SJCRH30 (cell line): ENCODE measurements around the gene KCTD5. TPM values are rescaled to one million over a fixed set of nuclear protein-coding genes. Genes with fewer than 3 reads are reported as not detected.

Experiments used
- DNase-seq, 2 experiments: peaks; one replicate each; pipeline ENCODE4 v3.0.0-alpha.2; 2015 to 2020
- H3K27ac ChIP-seq: fragments of 250-450 bp; sonication (Bioruptor Pico); 2 replicates; pipeline ENCODE4 v1.5.1; 2020; ENCODE audit warnings: mild to moderate bottlenecking, moderate library complexity
- H3K27me3 ChIP-seq: fragments of 250-450 bp; sonication (Bioruptor Pico); 2 replicates; pipeline ENCODE4 v1.5.1; 2020; ENCODE audit warnings: mild to moderate bottlenecking, moderate library complexity
- H3K36me3 ChIP-seq: fragments of 250-450 bp; sonication (Bioruptor Pico); 2 replicates; pipeline ENCODE4 v1.5.1; 2020; ENCODE audit warnings: mild to moderate bottlenecking, moderate library complexity
- H3K4me1 ChIP-seq: fragments of 250-450 bp; sonication (Bioruptor Pico); 2 replicates; pipeline ENCODE4 v1.5.1; 2020; ENCODE audit warnings: mild to moderate bottlenecking, moderate library complexity
- H3K4me3 ChIP-seq: fragments of 250-450 bp; sonication (Bioruptor Pico); 2 replicates; pipeline ENCODE4 v1.5.1; 2020; ENCODE audit warnings: mild to moderate bottlenecking, moderate library complexity
- H3K9me3 ChIP-seq: fragments of 250-450 bp; sonication (Bioruptor Pico); replicated peaks from 2 replicates; pipeline ENCODE4 v1.5.1; 2020; ENCODE audit warnings: mild to moderate bottlenecking, moderate library complexity
- total RNA-seq: library from RNA; depleted of rRNA; stranded (reverse); fragments of >200 nt; shearing (Covaris generic); gene quantifications from 2 replicates; pipeline ENCODE4 v1.2.3, GENCODE V29; 2014

The KCTD5 gene
- total RNA-seq, 1 experiment from 2014 or later, result 42.9 TPM

DNA sequence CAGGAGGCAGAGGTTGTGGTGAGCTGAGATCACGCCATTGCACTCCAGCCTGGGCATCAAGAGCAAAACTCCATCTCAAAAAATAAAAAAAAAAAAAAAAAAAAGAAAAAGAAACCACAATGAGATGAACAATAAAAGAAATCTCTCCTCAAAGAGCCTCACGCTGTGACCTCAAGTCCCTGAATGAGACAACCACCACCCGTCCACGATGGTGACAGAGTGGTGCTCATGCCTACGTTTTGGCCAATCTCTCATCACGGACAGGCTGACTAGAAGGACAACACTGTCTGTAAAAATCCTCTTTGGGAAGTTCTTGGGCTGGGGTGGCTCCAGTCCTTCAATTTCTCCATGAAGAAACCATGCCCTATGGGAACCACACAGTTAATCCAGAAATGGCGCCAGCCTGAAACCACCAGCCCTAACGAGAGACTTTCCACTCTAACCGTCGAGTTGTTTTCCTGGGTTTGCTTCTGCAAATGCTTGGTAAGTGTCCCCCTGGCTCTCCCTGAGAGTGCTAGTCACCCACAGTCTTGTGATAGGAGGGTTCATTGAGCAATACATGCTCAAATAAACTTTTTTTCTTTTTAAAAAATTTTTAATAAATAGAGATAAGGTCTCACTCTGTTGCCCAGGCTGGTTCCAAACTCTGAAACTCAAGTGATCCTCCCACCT, 52.7 kb downstream of the KCTD5 start:
- Histone ChIP-seq H3K4me3 (no peak overlapping the region), H3K9me3 (no peaks in the 10 kb centered on the region), H3K36me3 (no peaks in the 10 kb centered on the region), H3K27me3 (0 out of 2 replicates have a peak, but pooled peaks cover 5% of the 10 kb centered on the region), H3K4me1 (no peaks in the 10 kb centered on the region), H3K27ac (no peak overlapping the region)
- no peak for DNase-seq

DNA sequence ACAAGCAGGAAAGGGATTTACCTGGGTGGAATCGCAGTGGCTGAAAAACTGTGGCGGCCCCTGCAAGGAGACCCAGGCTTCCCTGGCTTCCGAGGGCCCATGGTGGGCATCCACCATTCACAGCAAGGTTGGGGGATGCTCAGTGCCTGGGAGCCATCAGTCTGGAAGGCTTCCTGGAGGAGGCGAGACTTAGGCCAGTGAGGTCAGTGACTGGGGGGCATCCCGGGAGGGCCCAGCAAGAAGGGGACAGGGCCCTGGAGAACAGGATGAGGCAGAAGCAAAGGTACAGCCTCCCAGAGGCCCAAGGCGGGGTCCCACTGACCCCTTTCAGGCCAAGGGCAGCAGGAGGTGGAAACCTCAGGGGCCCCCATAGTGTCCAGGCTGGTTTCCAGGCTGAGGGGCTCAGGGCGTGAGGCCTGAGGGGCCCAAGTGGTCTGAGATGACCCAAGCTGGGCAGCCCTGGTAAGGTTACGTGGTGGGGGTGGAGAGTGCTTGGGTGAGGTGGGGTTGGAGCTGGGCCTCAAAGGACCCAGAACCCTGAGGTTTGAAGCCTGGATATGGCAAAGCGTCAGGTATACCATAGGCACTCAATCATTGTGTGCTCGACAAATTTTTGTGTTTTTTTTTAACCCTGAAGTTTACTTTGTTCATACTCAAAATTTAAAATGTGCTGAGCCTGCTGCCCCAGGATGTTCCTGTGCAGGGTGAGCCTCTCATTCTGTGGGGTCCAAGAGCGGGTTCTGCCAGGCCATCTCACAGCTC, 54.3 kb downstream of the KCTD5 start:
- H3K27me3 ChIP-seq, result 0 out of 2 replicates have a peak, but pooled peaks cover 13% of the 10 kb centered on the region
- H3K4me1 ChIP-seq, result no peaks in the 10 kb centered on the region
- no peaks in the 10 kb centered on the region for H3K9me3 ChIP-seq
- no peak overlapping the region for H3K27ac ChIP-seq
- no peak for DNase-seq
- H3K36me3 ChIP-seq, result no peaks in the 10 kb centered on the region
- no peak overlapping the region for H3K4me3 ChIP-seq

DNA sequence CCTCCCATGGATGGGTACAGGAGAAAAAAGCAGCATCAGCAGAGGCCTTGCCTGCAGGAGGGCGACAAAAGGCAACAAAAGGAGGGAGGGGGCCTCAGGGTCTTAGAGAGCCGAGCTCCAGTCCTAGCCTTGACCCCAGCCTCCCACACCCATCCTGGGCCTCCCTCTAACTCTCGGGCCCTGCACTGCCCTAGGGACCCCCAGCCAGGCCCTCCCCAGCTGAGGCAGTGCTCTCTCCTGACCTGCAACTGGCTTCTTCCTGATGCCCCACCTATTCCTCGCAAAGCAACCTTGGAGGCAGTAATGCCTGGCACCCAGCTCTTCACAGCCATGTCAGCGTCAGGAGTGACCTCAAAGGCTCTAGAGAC, 54.9 kb downstream of the KCTD5 start:
- no peak for DNase-seq
- H3K27me3 ChIP-seq, result 0 out of 2 replicates have a peak, but pooled peaks cover 13% of the 10 kb centered on the region
- H3K9me3 ChIP-seq, result no peaks in the 10 kb centered on the region
- H3K27ac ChIP-seq, result no peak overlapping the region
- no peaks in the 10 kb centered on the region for H3K36me3 ChIP-seq
- no peaks in the 10 kb centered on the region for H3K4me1 ChIP-seq
- no peak overlapping the region for H3K4me3 ChIP-seq

DNA sequence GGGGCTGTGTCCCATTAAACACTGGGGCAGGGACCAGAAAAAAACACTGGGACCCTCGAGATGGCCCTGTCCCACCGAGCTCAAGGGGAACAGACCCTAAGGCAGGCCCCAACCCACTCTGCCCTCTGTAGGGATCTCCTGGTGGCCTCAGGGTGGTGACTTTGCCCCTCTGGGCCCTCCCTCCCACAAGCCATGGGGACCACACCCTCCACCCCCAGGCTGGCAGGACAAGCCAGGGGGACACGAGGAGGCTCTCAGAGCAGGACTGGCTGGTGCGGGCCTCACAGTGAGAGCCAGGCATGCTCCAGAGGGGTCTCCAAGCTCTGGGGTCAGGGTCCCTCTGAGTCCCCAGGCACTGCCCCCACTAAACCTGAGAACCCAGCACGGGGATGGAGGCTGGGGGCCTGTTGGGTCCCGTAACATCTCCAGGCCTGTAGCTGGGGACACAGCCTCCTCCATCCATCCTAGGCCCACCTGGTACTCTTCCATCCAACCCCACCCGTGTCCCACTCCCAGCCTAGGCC, 55.6 kb downstream of the KCTD5 start:
- Histone ChIP-seq H3K27ac (no peak overlapping the region), H3K4me3 (no peak overlapping the region), H3K9me3 (no peaks in the 10 kb centered on the region), H3K4me1 (no peaks in the 10 kb centered on the region), H3K36me3 (no peaks in the 10 kb centered on the region), H3K27me3 (0 out of 2 replicates have a peak, but pooled peaks cover 13% of the 10 kb centered on the region)
- no peak for DNase-seq

DNA sequence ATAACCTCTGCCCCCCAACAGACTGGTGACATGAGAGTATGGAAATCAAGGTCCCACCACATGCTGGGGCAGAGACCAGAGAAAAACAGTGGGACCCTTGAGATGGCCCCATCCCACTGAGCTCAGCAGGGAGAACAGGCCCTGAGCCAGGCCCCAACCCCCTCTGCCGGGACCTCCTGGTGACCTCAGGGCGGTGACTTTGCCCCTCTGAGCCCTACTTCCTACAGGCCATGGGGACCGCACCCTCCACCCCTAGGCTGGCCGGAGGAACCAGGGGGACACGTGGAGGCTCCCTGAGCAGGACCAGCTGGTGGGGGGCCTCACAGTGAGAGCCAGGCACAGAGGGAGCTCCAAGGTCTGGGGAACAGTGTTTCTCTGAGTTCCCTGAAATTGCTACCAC, 56.3 kb downstream of the KCTD5 start:
- Histone ChIP-seq H3K27ac (no peak overlapping the region), H3K27me3 (0 out of 2 replicates have a peak, but pooled peaks cover 13% of the 10 kb centered on the region), H3K36me3 (no peaks in the 10 kb centered on the region), H3K9me3 (no peaks in the 10 kb centered on the region), H3K4me3 (no peak overlapping the region), H3K4me1 (no peaks in the 10 kb centered on the region)
- no peak for DNase-seq

DNA sequence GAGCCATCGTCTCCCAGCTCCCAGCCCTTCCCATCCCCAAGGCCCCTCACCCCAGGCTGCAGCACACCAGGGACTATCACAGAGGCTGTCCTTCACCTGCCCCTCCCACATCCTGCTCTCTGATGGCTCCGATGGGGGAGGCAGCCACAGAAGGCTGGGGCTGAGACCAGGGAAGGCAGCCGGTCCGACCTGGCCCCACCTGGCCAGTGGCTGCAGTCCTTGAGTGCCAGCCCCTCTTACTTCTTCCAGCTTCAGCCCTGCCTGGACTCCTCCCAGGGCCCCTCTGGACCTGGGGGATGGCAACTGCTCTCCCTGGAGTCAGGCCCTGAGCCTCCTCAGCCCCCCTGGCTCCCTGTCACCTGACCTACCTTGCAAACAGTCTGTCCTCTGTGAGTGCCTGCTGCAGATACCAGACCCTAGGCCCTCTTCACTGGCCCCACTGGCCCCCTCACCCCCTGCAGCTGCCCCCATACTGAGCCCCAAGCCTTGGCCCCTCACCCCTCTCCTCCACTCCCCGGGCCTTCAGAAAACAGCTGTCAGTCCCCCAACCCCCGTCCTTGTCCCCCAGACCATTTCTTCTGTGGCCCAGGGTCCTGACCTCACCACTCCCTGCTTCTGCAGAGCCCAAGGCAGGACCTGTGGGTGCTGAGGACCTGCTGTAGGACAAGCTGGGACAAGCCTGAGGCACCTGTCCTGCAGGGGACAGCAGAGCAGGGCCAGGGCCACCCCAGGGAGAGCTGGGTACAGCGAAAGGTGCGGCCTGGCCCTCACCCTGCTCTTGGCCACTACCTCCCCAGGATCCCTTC, 57.5 kb downstream of the KCTD5 start:
- no peak overlapping the region for H3K27ac ChIP-seq
- H3K9me3 ChIP-seq, result no peaks in the 10 kb centered on the region
- H3K4me3 ChIP-seq, result no peak overlapping the region
- H3K4me1 ChIP-seq, result no peaks in the 10 kb centered on the region
- H3K36me3 ChIP-seq, result no peaks in the 10 kb centered on the region
- no peak for DNase-seq
- H3K27me3 ChIP-seq, result 0 out of 2 replicates have a peak, but pooled peaks cover 13% of the 10 kb centered on the region

DNA sequence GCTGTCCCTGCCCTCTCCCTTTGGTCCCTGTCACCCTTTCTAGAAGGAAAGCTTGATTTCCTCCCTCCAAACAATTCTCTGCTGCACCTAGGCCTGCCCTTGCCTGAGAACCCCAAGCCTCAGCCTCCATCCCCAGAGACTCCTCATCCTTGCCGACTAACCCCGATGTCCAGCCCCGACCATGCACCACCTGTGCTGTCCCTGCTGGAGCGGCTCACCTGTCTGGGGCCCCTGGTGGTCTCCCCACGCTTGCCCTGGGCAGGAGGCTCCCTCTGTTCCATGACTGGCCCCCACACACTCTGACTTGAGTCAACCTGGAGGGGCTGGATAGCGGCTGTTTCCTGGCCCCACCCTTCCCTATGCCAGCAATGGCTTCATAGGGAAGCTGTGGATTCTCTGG, 58.2 kb downstream of the KCTD5 start:
- H3K9me3 ChIP-seq, result no peaks in the 10 kb centered on the region
- no peak for DNase-seq
- no peaks in the 10 kb centered on the region for H3K4me1 ChIP-seq

DNA sequence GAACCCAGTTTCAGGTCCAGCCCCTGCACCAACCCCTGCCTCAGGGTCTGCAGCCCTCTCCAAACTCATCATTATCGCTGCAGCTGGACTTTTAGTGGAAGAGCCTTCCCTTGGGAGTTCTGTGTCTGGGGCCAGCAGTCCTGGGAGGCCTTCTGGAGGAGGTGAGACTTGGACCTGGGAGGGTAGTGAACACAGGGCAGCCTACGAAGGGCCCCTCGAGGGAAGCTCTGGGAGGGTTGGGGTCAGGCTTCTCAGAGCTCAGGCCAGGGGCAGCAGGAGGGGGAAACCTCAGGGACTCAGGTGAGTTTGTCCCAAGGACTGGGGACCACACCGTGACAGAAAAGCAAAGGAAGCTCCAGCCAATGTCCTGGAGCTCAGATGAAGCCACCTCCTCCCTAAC, 58.8 kb downstream of the KCTD5 start:
- H3K27ac ChIP-seq, result no peak overlapping the region
- no peaks in the 10 kb centered on the region for H3K36me3 ChIP-seq
- no peak overlapping the region for H3K4me3 ChIP-seq
- no peaks in the 10 kb centered on the region for H3K4me1 ChIP-seq
- H3K9me3 ChIP-seq, result no peaks in the 10 kb centered on the region
- DNase-seq, result no peak
- 0 out of 2 replicates have a peak, but pooled peaks cover 13% of the 10 kb centered on the region for H3K27me3 ChIP-seq

More for the DNA sequence above, 58.2 kb downstream of the KCTD5 start:
- no peak overlapping the region for H3K4me3 ChIP-seq
- H3K27ac ChIP-seq, result no peak overlapping the region
- H3K27me3 ChIP-seq, result 0 out of 2 replicates have a peak, but pooled peaks cover 13% of the 10 kb centered on the region
- H3K36me3 ChIP-seq, result no peaks in the 10 kb centered on the region

DNA sequence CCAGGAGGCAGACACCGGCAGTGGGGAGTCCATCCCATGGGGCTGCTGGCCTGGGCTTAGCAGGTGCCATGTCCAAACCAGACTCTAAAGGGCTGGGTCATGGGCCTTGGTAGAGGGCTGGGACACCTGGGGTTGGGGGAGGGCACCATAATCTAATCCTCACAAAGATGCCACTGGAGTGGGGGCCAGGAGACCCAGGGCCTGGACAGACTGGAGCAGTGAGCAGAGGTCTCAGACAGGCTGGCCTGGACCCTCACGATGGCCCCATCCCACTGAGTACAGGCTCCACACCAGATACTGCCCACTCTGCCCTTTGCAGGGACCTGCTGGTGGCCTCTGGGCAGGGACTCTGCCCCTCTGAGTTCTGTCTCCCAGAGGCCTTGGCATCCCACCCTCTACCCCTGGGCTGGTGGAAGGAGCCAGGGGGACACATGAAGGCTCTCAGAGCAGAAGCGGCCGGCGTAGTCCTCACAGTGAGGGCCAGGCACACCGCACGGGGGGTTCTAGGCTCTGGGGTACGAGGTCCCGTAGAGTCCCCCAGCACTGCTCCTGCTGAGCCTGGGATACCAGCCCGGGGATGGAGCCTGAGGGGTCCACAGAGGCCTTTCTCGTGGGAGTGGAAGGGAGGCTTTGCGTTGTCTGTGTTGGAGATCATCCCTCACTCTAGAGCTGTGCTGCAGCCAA, 60.1 kb downstream of the KCTD5 start:
- Histone ChIP-seq H3K9me3 (no peaks in the 10 kb centered on the region), H3K36me3 (no peaks in the 10 kb centered on the region), H3K4me1 (no peaks in the 10 kb centered on the region), H3K4me3 (no peak overlapping the region), H3K27ac (no peak overlapping the region), H3K27me3 (0 out of 2 replicates have a peak, but pooled peaks cover 8% of the 10 kb centered on the region)
- no peak for DNase-seq

DNA sequence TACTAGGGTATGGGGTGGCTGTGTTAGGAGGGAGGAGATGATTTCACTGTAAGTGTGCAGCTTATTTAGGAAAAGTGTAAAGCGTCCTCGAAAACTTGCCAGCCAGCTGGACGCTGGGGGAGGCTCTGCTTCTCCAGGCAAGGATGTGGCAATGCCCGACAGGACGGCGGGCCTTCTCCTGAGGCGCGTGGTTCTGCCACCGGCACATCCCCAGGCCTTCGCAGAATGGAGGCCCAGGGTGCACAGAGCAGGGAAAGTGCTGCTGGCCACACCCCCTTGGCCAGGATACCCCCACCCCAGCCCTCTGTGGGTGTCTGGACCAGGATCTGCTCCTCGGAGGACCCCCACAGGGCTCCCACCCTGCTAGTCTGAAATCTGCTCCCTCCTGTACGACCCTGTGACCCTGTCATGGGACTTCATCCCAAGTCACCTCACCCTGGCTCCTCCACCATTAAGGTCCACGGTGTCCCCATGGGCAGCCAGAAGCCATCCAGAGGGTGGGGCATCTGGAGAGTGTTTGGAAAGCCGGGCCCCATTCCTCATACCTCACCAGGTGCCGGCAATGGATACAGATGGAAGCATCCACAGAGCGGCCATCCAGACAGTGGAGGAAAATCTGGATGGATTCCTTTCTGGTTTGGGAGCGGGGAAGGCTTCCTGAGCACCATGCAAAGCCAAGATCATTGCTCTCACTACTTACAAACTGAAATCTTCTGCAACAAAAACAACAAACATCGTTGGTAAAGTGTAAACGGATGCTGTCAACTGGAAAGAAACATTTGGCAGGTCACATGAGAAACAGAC, 60.9 kb downstream of the KCTD5 start:
- H3K27me3 ChIP-seq, result 0 out of 2 replicates have a peak, but pooled peaks cover 8% of the 10 kb centered on the region
- H3K9me3 ChIP-seq, result no peaks in the 10 kb centered on the region
- H3K4me1 ChIP-seq, result no peaks in the 10 kb centered on the region
- H3K36me3 ChIP-seq, result no peaks in the 10 kb centered on the region
- no peak overlapping the region for H3K27ac ChIP-seq
- no peak overlapping the region for H3K4me3 ChIP-seq
- DNase-seq, result no peak

DNA sequence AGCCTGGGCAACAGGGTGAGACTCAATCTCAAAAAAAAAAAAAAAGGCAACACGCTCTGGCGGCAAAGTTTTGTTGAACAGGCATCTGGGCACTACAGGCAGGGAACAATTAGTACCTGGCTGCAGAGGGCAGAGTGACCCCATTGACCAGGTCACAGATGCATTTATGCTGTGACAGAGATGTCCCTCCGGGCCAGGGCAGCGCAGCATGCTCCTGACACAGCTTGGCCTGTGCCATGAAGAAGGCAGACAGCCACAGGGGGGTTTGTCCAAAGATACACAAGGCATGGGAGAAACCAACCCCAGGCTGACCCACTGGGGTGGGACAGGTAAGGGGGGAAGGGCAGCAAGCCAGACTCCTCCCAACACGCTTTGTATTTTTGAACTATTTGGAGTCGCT, 62.4 kb downstream of the KCTD5 start:
- H3K27ac ChIP-seq, result no peak overlapping the region
- no peak for DNase-seq
- 0 out of 2 replicates have a peak, but pooled peaks cover 8% of the 10 kb centered on the region for H3K27me3 ChIP-seq
- H3K4me3 ChIP-seq, result no peak overlapping the region
- no peaks in the 10 kb centered on the region for H3K9me3 ChIP-seq
- H3K36me3 ChIP-seq, result no peaks in the 10 kb centered on the region
- no peaks in the 10 kb centered on the region for H3K4me1 ChIP-seq

DNA sequence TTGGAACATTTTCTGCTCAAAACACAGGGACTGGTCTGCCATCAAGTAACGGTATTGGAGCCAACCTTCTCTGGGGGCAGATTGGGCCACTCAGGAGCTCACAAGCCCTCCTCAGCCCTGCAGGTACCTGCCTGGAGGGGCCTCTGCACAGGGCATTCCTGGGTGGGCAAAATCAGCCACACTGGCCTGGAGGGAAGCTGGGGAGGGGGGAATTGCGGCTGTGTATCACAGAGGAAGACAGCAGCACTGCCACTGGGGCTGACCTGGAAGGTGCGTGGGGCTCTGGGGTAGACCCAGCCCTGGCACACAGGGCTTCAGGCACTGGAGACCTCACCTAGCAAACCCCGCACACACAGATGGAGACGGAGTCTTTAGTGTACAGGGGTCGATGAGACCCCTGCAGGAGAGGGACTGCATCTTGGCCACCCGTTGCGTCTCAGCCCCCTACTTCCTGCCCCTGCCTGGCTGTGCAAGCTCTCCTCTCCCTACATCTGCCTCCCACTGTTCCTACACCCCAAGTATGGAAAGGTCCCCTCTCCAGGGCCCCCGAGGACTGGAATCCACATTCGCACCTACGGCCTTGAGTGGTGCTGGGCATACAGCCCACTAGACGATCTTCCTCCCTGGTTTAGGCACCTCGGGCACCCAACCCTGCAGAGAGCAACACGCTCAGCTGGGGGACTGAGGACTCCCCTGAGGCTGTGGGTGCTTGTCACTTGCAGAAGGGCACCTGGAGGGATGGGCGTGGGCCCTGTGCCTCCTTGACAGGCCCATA, 63.0 kb downstream of the KCTD5 start:
- Histone ChIP-seq H3K4me1 (no peaks in the 10 kb centered on the region), H3K27me3 (0 out of 2 replicates have a peak, but pooled peaks cover 6% of the 10 kb centered on the region), H3K4me3 (no peak overlapping the region), H3K36me3 (no peaks in the 10 kb centered on the region), H3K27ac (no peak overlapping the region), H3K9me3 (no peaks in the 10 kb centered on the region)
- DNase-seq, result no peak

DNA sequence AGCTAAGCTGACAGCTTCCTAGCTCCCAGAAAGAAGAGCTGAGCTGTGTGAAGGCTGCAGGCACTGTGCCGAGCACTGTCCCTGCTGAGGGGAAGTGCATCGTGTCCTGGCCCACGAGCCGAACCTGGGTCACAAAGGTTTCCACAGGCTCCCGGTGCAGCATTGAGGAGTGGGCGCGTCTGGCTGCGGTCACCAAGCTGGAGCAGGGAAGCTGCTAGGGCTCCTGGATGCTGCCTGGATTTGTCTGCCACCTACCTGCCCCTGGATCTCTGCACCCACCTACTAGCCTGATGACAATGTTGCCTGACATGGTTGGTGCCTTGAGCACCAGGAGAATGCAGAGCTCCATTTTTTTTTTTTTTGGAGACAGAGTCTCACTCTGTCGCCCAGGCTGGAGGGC, 63.6 kb downstream of the KCTD5 start:
- Histone ChIP-seq H3K36me3 (no peaks in the 10 kb centered on the region), H3K27me3 (no peaks in the 10 kb centered on the region), H3K27ac (no peak overlapping the region), H3K9me3 (no peaks in the 10 kb centered on the region), H3K4me1 (no peaks in the 10 kb centered on the region), H3K4me3 (no peak overlapping the region)
- no peak for DNase-seq
